HEK293 (cell line): Measurements from ENCODE around the gene KCNAB1.

Experiments
- CTCF ChIA-PET: fragments of 350-600 bp; formaldehyde crosslinking; extraction: SDS; loops from one replicate; lab custom pipeline; 2021; ENCODE audit warnings: antibody characterized with exemption; lab: Yijun Ruan, JAX
- POLR2A ChIA-PET: fragments of 300-600 bp; formaldehyde crosslinking; extraction: SDS; loops from one replicate; lab custom pipeline; 2020; ENCODE audit warnings: antibody characterized with exemption, inconsistent platforms; lab: Yijun Ruan, JAX
- H3K27ac ChIP-seq: fragments of 200-500 bp; sonication (Bioruptor generic); 2 replicates; pipeline ENCODE4 v1.5.1; 2014; ENCODE audit warnings: low read depth, low read length, control low read depth, inconsistent platforms; ENCODE audit errors: extremely low read depth
- H3K36me3 ChIP-seq, 2 experiments: fragments of 200-500 bp in 1 of 2; sonication (Bioruptor generic) in 1 of 2; 1 replicate in 1 of 2; 2 replicates in 1 of 2; pipeline ENCODE4 v1.5.1; 2014 to 2017; ENCODE audit warnings: inconsistent platforms in 2 of 2, low read length in 2 of 2; ENCODE audit not compliant: control insufficient read depth in 2 of 2, insufficient read depth in 1 of 2
- H3K4me1 ChIP-seq: fragments of 200-500 bp; sonication (Bioruptor generic); 2 replicates; pipeline ENCODE4 v1.5.1; 2014; ENCODE audit warnings: mild to moderate bottlenecking, low read length, inconsistent platforms; ENCODE audit not compliant: control insufficient read depth, insufficient read depth
- H3K4me3 ChIP-seq: 2 replicates; pipeline ENCODE4 v1.5.1; 2011; ENCODE audit warnings: low read depth, mild to moderate bottlenecking, control low read depth, low read length, moderate library complexity
- H3K9me3 ChIP-seq: fragments of 200-500 bp; sonication (Bioruptor generic); 2 replicates; pipeline ENCODE4 v1.5.1; 2014; ENCODE audit warnings: low read depth, low read length, inconsistent platforms; ENCODE audit not compliant: control insufficient read depth, insufficient read depth
- GLI4 ChIP-seq: fragments of 450-650 bp; formaldehyde crosslinking; IDR thresholded peaks from 2 replicates; pipeline ENCODE4 v1.5.1; 2016; ENCODE audit warnings: missing biosample characterization, missing genetic modification characterization
- HOXA7 ChIP-seq: sonication (generic); formaldehyde crosslinking; IDR thresholded peaks from 2 replicates; pipeline ENCODE4 v1.8.1; 2022; ENCODE audit warnings: missing genetic modification reagents, borderline replicate concordance
- HOXD13 ChIP-seq: sonication (generic); formaldehyde crosslinking; IDR thresholded peaks from 2 replicates; pipeline ENCODE4 v1.8.0; 2022; ENCODE audit warnings: missing genetic modification reagents, borderline replicate concordance
- IKZF3 ChIP-seq: fragments of 450-650 bp; IDR thresholded peaks from 2 replicates; pipeline ENCODE4 v1.5.0; 2018; ENCODE audit warnings: missing biosample characterization, mild to moderate bottlenecking, missing genetic modification characterization, moderate library complexity
- KLF8 ChIP-seq: fragments of 450-650 bp; formaldehyde crosslinking; IDR thresholded peaks from 2 replicates; pipeline ENCODE4 v1.5.1; 2016; ENCODE audit warnings: missing biosample characterization, missing genetic modification characterization
- MEIS1 ChIP-seq: sonication (generic); formaldehyde crosslinking; IDR thresholded peaks from 2 replicates; pipeline ENCODE4 v1.8.1; 2022; ENCODE audit warnings: missing genetic modification reagents, mild to moderate bottlenecking, borderline replicate concordance
- MYNN ChIP-seq: fragments of 450-650 bp; formaldehyde crosslinking; IDR thresholded peaks from 2 replicates; pipeline ENCODE4 v1.5.1; 2016; ENCODE audit warnings: missing biosample characterization, missing genetic modification characterization, borderline replicate concordance
- TCF7L2 ChIP-seq: IDR thresholded peaks from 2 replicates; pipeline ENCODE4 v1.6.1; 2011; ENCODE audit warnings: low read depth, mild to moderate bottlenecking, inconsistent platforms, low read length, moderate library complexity, borderline replicate concordance
- TRIM28 ChIP-seq: IDR thresholded peaks from 2 replicates; pipeline ENCODE4 v1.6.1; 2011; ENCODE audit warnings: low read length, control low read depth, borderline replicate concordance
- ZNF155 ChIP-seq: fragments of 450-650 bp; formaldehyde crosslinking; IDR thresholded peaks from 2 replicates; pipeline ENCODE4 v1.5.1; 2016; ENCODE audit warnings: missing biosample characterization, missing genetic modification characterization
- ZNF514 ChIP-seq: fragments of 450-650 bp; formaldehyde crosslinking; IDR thresholded peaks from 2 replicates; pipeline ENCODE4 v1.5.1; 2016; ENCODE audit warnings: missing biosample characterization, missing genetic modification characterization
- ZNF530 ChIP-seq: fragments of 450-650 bp; formaldehyde crosslinking; IDR thresholded peaks from 2 replicates; pipeline ENCODE4 v1.5.1; 2016; ENCODE audit warnings: low read depth, missing biosample characterization, missing genetic modification characterization
- ZNF544 ChIP-seq: fragments of 450-650 bp; formaldehyde crosslinking; IDR thresholded peaks from 2 replicates; pipeline ENCODE4 v1.5.0; 2017; ENCODE audit warnings: missing biosample characterization, missing genetic modification characterization
- ZNF792 ChIP-seq: fragments of 450-650 bp; formaldehyde crosslinking; IDR thresholded peaks from 2 replicates; pipeline ENCODE4 v1.5.1; 2016; ENCODE audit warnings: missing biosample characterization, missing genetic modification characterization
- TF ChIP-seq, protein P1 (sequence below): fragments of 450-650 bp; formaldehyde crosslinking; IDR thresholded peaks from 2 replicates; pipeline ENCODE4 v1.5.1; 2016; ENCODE audit warnings: missing biosample characterization, missing genetic modification characterization, borderline replicate concordance
- TF ChIP-seq, protein P2 (sequence below): fragments of 450-650 bp; formaldehyde crosslinking; IDR thresholded peaks from 2 replicates; pipeline ENCODE4 v1.5.1; 2016; ENCODE audit warnings: missing biosample characterization, missing genetic modification characterization
- TF ChIP-seq, protein P3 (sequence below): fragments of 450-650 bp; formaldehyde crosslinking; IDR thresholded peaks from 2 replicates; pipeline ENCODE4 v1.5.1; 2016; ENCODE audit warnings: missing biosample characterization, missing genetic modification characterization
- TF ChIP-seq, protein P4 (sequence below): fragments of 450-650 bp; formaldehyde crosslinking; IDR thresholded peaks from 2 replicates; pipeline ENCODE4 v1.5.1; 2016; ENCODE audit warnings: missing biosample characterization, missing genetic modification characterization
- TF ChIP-seq, protein P5 (sequence below): fragments of 450-650 bp; formaldehyde crosslinking; IDR thresholded peaks from 2 replicates; pipeline ENCODE4 v1.5.1; 2017; ENCODE audit warnings: missing biosample characterization, missing genetic modification characterization
- TF ChIP-seq, protein P6 (sequence below): fragments of 450-650 bp; formaldehyde crosslinking; IDR thresholded peaks from 2 replicates; pipeline ENCODE4 v1.5.1; 2016; ENCODE audit warnings: missing biosample characterization, missing genetic modification characterization

Gene KCNAB1

DNA sequence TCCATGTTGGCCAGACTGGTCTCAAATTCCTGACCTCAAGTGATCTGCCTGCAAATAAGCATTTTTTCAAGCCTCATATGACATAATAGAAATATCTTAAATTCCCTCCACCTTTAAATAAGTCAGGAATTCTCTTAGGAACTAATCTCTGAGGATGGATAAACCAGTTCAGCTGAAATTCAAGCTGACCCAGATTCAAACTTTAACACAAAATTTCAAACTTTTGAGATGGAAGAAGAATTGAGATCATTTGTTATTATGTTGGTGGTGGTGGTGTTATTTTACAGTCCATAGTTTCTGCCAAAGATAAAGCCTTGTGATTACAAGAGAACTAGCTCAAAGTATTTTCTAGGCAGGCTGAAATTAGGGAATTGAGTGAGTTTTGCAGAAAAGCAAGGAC is 349.1 kb downstream of the KCNAB1 start:
- CTCF ChIA-PET = interaction anchor here (0.6 kb wide), 1 partner anchor 163 kb away, joined by 3 read pairs; no protein-coding TSS in a partner anchor
- Histone ChIP-seq H3K27ac (no peak overlapping the region), H3K36me3 (no peaks in the 10 kb centered on the region), H3K4me3 (no peak overlapping the region), H3K4me1 (no peaks in the 10 kb centered on the region; the same call in 1 of the 2 replicates), H3K9me3 (no peaks in the 10 kb centered on the region)
- TF ChIP-seq, protein P1, sequence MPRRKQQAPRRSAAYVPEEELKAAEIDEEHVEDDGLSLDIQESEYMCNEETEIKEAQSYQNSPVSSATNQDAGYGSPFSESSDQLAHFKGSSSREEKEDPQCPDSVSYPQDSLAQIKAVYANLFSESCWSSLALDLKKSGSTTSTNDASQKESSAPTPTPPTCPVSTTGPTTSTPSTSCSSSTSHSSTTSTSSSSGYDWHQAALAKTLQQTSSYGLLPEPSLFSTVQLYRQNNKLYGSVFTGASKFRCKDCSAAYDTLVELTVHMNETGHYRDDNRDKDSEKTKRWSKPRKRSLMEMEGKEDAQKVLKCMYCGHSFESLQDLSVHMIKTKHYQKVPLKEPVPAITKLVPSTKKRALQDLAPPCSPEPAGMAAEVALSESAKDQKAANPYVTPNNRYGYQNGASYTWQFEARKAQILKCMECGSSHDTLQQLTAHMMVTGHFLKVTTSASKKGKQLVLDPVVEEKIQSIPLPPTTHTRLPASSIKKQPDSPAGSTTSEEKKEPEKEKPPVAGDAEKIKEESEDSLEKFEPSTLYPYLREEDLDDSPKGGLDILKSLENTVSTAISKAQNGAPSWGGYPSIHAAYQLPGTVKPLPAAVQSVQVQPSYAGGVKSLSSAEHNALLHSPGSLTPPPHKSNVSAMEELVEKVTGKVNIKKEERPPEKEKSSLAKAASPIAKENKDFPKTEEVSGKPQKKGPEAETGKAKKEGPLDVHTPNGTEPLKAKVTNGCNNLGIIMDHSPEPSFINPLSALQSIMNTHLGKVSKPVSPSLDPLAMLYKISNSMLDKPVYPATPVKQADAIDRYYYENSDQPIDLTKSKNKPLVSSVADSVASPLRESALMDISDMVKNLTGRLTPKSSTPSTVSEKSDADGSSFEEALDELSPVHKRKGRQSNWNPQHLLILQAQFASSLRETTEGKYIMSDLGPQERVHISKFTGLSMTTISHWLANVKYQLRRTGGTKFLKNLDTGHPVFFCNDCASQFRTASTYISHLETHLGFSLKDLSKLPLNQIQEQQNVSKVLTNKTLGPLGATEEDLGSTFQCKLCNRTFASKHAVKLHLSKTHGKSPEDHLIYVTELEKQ (tag by site-specific recombination) = no peak
- no peak for TF ChIP-seq KLF8 (tag by site-specific recombination)
- TF ChIP-seq HOXA7 (CRISPR knock-in tag) = no peak
- TF ChIP-seq, protein P2, sequence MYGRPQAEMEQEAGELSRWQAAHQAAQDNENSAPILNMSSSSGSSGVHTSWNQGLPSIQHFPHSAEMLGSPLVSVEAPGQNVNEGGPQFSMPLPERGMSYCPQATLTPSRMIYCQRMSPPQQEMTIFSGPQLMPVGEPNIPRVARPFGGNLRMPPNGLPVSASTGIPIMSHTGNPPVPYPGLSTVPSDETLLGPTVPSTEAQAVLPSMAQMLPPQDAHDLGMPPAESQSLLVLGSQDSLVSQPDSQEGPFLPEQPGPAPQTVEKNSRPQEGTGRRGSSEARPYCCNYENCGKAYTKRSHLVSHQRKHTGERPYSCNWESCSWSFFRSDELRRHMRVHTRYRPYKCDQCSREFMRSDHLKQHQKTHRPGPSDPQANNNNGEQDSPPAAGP = no peak
- TF ChIP-seq, protein P3, sequence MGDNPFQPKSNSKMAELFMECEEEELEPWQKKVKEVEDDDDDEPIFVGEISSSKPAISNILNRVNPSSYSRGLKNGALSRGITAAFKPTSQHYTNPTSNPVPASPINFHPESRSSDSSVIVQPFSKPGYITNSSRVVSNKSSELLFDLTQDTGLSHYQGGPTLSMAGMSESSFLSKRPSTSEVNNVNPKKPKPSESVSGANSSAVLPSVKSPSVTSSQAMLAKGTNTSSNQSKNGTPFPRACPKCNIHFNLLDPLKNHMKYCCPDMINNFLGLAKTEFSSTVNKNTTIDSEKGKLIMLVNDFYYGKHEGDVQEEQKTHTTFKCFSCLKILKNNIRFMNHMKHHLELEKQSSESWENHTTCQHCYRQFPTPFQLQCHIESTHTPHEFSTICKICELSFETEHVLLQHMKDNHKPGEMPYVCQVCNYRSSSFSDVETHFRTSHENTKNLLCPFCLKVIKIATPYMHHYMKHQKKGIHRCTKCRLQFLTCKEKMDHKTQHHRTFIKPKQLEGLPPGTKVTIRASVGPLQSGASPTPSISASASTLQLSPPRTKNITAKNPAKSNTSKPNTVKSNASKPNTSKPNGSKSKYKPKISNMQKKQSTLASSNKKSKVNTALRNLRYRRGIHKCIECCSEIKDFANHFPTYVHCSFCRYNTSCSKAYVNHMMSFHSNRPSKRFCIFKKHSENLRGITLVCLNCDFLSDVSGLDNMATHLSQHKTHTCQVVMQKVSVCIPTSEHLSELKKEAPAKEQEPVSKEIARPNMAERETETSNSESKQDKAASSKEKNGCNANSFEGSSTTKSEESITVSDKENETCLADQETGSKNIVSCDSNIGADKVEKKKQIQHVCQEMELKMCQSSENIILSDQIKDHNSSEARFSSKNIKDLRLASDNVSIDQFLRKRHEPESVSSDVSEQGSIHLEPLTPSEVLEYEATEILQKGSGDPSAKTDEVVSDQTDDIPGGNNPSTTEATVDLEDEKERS = no peak
- no peak for TF ChIP-seq ZNF514 (tag by site-specific recombination)
- no peak for TF ChIP-seq GLI4 (tag by site-specific recombination)
- TF ChIP-seq IKZF3 (tag by site-specific recombination) = no peak
- no peak for TF ChIP-seq ZNF155 (tag by site-specific recombination)
- TF ChIP-seq, protein P4, sequence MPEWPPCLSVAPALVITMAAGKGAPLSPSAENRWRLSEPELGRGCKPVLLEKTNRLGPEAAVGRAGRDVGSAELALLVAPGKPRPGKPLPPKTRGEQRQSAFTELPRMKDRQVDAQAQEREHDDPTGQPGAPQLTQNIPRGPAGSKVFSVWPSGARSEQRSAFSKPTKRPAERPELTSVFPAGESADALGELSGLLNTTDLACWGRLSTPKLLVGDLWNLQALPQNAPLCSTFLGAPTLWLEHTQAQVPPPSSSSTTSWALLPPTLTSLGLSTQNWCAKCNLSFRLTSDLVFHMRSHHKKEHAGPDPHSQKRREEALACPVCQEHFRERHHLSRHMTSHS = no peak
- no peak for TF ChIP-seq ZNF544 (tag by site-specific recombination)
- TF ChIP-seq, protein P5, sequence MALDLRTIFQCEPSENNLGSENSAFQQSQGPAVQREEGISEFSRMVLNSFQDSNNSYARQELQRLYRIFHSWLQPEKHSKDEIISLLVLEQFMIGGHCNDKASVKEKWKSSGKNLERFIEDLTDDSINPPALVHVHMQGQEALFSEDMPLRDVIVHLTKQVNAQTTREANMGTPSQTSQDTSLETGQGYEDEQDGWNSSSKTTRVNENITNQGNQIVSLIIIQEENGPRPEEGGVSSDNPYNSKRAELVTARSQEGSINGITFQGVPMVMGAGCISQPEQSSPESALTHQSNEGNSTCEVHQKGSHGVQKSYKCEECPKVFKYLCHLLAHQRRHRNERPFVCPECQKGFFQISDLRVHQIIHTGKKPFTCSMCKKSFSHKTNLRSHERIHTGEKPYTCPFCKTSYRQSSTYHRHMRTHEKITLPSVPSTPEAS (tag by site-specific recombination) = no peak
- TF ChIP-seq HOXD13 = no peak
- TF ChIP-seq ZNF530 = no peak
- no peak for TF ChIP-seq MEIS1
- TF ChIP-seq TRIM28 = no peak
- no peak for TF ChIP-seq TCF7L2
- no peak for TF ChIP-seq ZNF792 (tag by site-specific recombination)
- TF ChIP-seq, protein P6, sequence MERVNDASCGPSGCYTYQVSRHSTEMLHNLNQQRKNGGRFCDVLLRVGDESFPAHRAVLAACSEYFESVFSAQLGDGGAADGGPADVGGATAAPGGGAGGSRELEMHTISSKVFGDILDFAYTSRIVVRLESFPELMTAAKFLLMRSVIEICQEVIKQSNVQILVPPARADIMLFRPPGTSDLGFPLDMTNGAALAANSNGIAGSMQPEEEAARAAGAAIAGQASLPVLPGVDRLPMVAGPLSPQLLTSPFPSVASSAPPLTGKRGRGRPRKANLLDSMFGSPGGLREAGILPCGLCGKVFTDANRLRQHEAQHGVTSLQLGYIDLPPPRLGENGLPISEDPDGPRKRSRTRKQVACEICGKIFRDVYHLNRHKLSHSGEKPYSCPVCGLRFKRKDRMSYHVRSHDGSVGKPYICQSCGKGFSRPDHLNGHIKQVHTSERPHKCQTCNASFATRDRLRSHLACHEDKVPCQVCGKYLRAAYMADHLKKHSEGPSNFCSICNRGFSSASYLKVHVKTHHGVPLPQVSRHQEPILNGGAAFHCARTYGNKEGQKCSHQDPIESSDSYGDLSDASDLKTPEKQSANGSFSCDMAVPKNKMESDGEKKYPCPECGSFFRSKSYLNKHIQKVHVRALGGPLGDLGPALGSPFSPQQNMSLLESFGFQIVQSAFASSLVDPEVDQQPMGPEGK (tag by site-specific recombination) = no peak
- no peak for TF ChIP-seq MYNN (tag by site-specific recombination)
- POLR2A ChIA-PET = no interaction called here
